Measurements from ENCODE around the gene COL1A1.

COL1A1 gene

DNA sequence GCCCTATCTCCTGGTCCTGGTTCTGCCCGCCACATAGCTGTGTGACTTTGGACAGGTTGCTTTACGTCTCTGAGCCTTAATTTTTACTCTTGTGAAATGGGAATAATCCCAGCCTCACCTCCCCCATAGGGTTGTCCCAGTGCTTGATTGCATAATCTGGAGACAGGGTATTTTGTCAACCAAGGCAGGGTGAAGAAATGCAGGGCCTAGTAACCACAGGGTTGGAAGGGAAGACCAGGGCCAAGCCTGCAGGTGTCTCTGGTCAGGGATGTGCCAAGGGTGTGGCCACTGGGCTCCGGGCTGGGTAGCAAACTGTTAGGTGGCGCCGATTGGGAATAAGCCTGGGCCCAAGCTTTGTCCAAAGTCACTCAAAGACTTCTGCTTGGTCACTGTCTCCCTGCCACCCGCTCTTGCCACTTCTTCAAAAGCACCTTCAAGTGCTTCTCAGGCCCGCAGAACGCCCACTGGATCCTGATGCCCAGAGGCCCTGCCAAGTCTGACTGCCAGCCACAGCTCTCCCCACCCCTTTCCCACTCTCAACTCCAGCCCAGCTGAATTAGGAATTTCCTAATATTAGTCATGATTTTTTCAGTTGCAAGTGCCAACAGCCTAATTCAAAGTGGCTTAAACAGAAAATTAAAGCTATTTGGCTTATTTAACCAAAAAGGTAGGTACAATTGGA, 20.6 kb upstream of the COL1A1 start:
- no peak for TF ChIP-seq CTCF (IDR thresholded peaks at IDR 0.05; ENCODE audit: insufficient read depth, low read length, poor library complexity, severe bottlenecking)
- no peak for DNase-seq (ENCODE audit: extremely low read depth, insufficient read length)
- H3K36me3 ChIP-seq (ENCODE audit: control insufficient read depth, insufficient read depth, low read length): no peaks in the 10 kb centered on the region
- no peak overlapping the region for H3K4me3 ChIP-seq (replicated peaks; ENCODE audit: low read depth, low read length)
- no peaks in the 10 kb centered on the region for H3K27me3 ChIP-seq (replicated peaks; ENCODE audit: control insufficient read depth, insufficient read depth, low read length)

DNA sequence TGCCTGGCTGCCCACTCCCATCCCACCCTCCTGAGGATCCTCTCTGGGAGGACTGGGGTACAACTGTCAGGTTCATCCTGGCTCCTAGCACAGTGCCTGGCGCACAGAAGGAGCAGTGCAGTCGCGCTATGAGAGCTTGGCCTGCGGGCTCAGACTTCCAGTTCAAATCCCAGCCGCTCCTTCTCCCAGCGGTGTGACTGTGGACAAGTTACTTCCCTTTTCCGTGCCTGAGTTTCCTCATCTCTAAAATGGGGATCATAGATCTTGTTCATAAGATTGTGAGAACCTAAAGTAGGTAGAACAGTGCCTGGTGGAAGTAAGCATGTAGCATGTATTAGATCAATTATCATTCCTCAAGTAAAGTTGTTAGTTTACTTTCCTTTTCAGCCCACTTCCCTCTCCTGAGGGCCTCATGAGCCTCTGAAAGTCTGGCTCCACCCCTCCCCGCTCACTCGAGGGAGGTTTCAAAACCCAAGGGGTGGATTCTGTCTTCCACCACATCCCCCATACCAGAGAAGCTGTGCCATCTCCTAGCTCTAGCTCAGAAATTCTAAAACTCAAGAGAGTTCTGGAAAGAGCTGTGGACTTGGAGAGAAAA, 19.9 kb upstream of the COL1A1 start:
- H3K36me3 ChIP-seq (ENCODE audit: control insufficient read depth, insufficient read depth, low read length): no peaks in the 10 kb centered on the region
- H3K4me3 ChIP-seq (replicated peaks; ENCODE audit: low read depth, low read length): no peak overlapping the region
- no peak for DNase-seq (ENCODE audit: extremely low read depth, insufficient read length)
- no peaks in the 10 kb centered on the region for H3K27me3 ChIP-seq (replicated peaks; ENCODE audit: control insufficient read depth, insufficient read depth, low read length)
- TF ChIP-seq CTCF (IDR thresholded peaks at IDR 0.05; ENCODE audit: insufficient read depth, low read length, poor library complexity, severe bottlenecking): no peak

DNA sequence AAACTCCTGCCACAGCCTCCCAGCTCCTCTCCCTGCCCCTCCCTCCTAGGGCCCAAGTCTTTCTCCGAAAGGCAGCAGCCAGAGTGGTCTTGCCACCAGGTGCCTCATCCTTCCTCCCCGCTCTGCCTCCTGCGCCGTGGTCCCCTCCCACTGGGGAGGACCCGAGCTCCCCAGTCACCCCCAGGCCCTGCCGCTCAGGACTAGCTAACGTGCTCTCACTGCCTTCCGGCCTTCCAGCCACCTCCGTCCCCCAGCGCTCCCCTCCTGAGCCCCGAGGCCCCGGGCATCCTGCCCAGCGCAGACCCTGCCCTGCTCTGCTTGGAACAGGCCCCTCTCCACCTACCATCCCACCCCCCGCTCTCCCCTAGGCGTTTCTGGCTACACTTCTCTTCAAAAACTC, 19.4 kb upstream of the COL1A1 start:
- H3K36me3 ChIP-seq (ENCODE audit: control insufficient read depth, insufficient read depth, low read length): no peaks in the 10 kb centered on the region
- DNase-seq (ENCODE audit: extremely low read depth, insufficient read length): no peak
- no peak for TF ChIP-seq CTCF (IDR thresholded peaks at IDR 0.05; ENCODE audit: insufficient read depth, low read length, poor library complexity, severe bottlenecking)
- H3K27me3 ChIP-seq (replicated peaks; ENCODE audit: control insufficient read depth, insufficient read depth, low read length): no peaks in the 10 kb centered on the region
- no peak overlapping the region for H3K4me3 ChIP-seq (replicated peaks; ENCODE audit: low read depth, low read length)

GRCh38 chr17:50219939-50220465, 18.6 kb upstream of the COL1A1 start:
- no peak for DNase-seq (ENCODE audit: extremely low read depth, insufficient read length)
- Histone ChIP-seq H3K4me3 (replicated peaks; ENCODE audit: low read depth, low read length) (no peak overlapping the region), H3K36me3 (ENCODE audit: control insufficient read depth, insufficient read depth, low read length) (no peaks in the 10 kb centered on the region), H3K27me3 (replicated peaks; ENCODE audit: control insufficient read depth, insufficient read depth, low read length) (no peaks in the 10 kb centered on the region)
- TF ChIP-seq CTCF (IDR thresholded peaks at IDR 0.05; ENCODE audit: insufficient read depth, low read length, poor library complexity, severe bottlenecking): no peak

DNA sequence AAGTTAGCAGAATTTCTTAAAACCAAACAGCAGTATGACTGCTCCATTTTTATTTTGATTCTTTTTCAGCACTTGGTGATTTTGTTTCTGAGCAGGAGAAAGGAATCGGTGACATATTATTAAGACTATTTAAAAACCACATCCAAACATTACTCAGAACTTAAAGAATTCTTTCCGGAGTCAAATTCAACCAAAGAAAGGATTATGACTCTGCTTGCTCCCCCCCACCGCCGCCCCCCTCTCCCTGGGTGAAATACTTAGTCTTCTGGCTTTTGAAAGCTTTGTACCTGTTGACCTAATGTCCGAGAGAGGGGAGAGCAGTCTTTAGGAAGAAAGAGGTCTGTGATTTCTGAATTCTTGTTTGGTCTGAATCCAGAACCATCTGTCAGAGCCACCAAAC, 17.9 kb upstream of the COL1A1 start:
- no peaks in the 10 kb centered on the region for H3K27me3 ChIP-seq (replicated peaks; ENCODE audit: control insufficient read depth, insufficient read depth, low read length)
- no peak overlapping the region for H3K4me3 ChIP-seq (replicated peaks; ENCODE audit: low read depth, low read length)
- no peak for DNase-seq (ENCODE audit: extremely low read depth, insufficient read length)
- no peaks in the 10 kb centered on the region for H3K36me3 ChIP-seq (ENCODE audit: control insufficient read depth, insufficient read depth, low read length)
- no peak for TF ChIP-seq CTCF (IDR thresholded peaks at IDR 0.05; ENCODE audit: insufficient read depth, low read length, poor library complexity, severe bottlenecking)

Data from GM06990 (cell line).